Measurements from ENCODE around the gene KMT5C.
A peak's percentile ranks its signal among the peaks of the same experiment; 100 is the strongest.

KMT5C gene

GRCh38 chr19:55379174-55379573, 39.5 kb downstream of the KMT5C start:
- no peak for TF ChIP-seq CTCF (IDR thresholded peaks at IDR 0.05; ENCODE audit: insufficient read depth, low read length, missing control alignments)
- no peak for DNase-seq (ENCODE audit: low read depth, low spot score)
- CTCF ChIA-PET: interaction anchor here (0.7 kb wide), 1 partner anchor 77 kb away, joined by 3 read pairs; no protein-coding TSS in a partner anchor
- POLR2A ChIA-PET: no interaction called here
- no peak overlapping the region for H3K4me3 ChIP-seq (ENCODE audit: low read depth, low read length)

GRCh38 chr19:55382013-55382412, 42.3 kb downstream of the KMT5C start:
- ChIA-PET POLR2A (interaction anchor here (3.8 kb wide), 1 partner anchor 25 kb away, joined by 20 read pairs; the partner anchor contains the start of gene UBE2S), CTCF (interaction anchor here (0.9 to 3.4 kb wide), 3 partner anchors 66 to 80 kb away, joined by 3 to 50 read pairs (median 3); no protein-coding TSS in a partner anchor)
- no peak for TF ChIP-seq CTCF (IDR thresholded peaks at IDR 0.05; ENCODE audit: insufficient read depth, low read length, missing control alignments)
- no peak overlapping the region for H3K4me3 ChIP-seq (ENCODE audit: low read depth, low read length)
- no peak for DNase-seq (ENCODE audit: low read depth, low spot score)

- CTCF ChIA-PET: interaction anchor here (1.1 to 3.4 kb wide), 6 partner anchors 10 to 242 kb away, joined by 3 to 50 read pairs (median 12); partner anchors contain the start of gene IL11
- POLR2A ChIA-PET: interaction anchor here (3.8 kb wide), 1 partner anchor 24 kb away, joined by 20 read pairs; the partner anchor contains the start of gene UBE2S
- no peak overlapping the region for H3K4me3 ChIP-seq (ENCODE audit: low read depth, low read length)
- TF ChIP-seq CTCF (IDR thresholded peaks at IDR 0.05; ENCODE audit: insufficient read depth, low read length, missing control alignments): no peak
- DNase-seq (ENCODE audit: low read depth, low spot score): no peak
Observed at GRCh38 chr19:55382522-55383054, 42.9 kb downstream of the KMT5C start.

- DNase-seq (ENCODE audit: low read depth, low spot score): no peak
- ChIA-PET CTCF (interaction anchor here (0.7 to 3.4 kb wide), 13 partner anchors 11 to 243 kb away, joined by 3 to 50 read pairs (median 5); partner anchors contain the start of gene IL11), POLR2A (interaction anchor here (1.9 to 3.8 kb wide), 2 partner anchors 15 to 23 kb away, joined by 10 to 20 read pairs; partner anchors contain the start of gene UBE2S)
- peak overlapping the region; percentile 52 for H3K4me3 ChIP-seq (ENCODE audit: low read depth, low read length)
- TF ChIP-seq CTCF (IDR thresholded peaks at IDR 0.05; ENCODE audit: insufficient read depth, low read length, missing control alignments): peak; percentile 15
Observed at GRCh38 chr19:55383279-55384130, 43.8 kb downstream of the KMT5C start.

GRCh38 chr19:55384131-55384919, 44.6 kb downstream of the KMT5C start, which contains the start of gene TMEM238:
TSS of gene TMEM238 (minus strand) at chr19:55384292. CDS start at chr19:55384259, 33 bp downstream.
- ChIA-PET CTCF (interaction anchor here (0.7 to 3.4 kb wide), 15 partner anchors 8 to 248 kb away, joined by 3 to 50 read pairs (median 4); partner anchors contain the start of gene IL11), POLR2A (interaction anchor here (0.8 to 3.8 kb wide), 3 partner anchors 16 to 125 kb away, joined by 3 to 20 read pairs (median 10); partner anchors contain the start of genes PPP6R1 and UBE2S)
- no peak for TF ChIP-seq CTCF (IDR thresholded peaks at IDR 0.05; ENCODE audit: insufficient read depth, low read length, missing control alignments)
- H3K4me3 ChIP-seq (ENCODE audit: low read depth, low read length): peak within 1 kb of the TSS; percentile 97
- DNase-seq (ENCODE audit: low read depth, low spot score): no peak
